NB4 (cell line): ENCODE results near the gene CDK5.

Experiments used
- DNase-seq: peaks from one replicate; pipeline ENCODE4 v3.0.0; 2010; ENCODE audit warnings: low read depth
- H3K4me3 ChIP-seq: one replicate; pipeline ENCODE4 v1.5.1; 2011; ENCODE audit warnings: mild to moderate bottlenecking, low read depth, low read length, moderate library complexity
- CTCF ChIP-seq: IDR thresholded peaks from one replicate; pipeline ENCODE4 v1.5.1; 2012; ENCODE audit warnings: low read depth, low read length
- MAX ChIP-seq: IDR thresholded peaks from 2 replicates; pipeline ENCODE4 v1.6.1; 2011; ENCODE audit warnings: low read depth, low read length
- MYC ChIP-seq: IDR thresholded peaks from 2 replicates; pipeline ENCODE4 v1.6.1; 2011; ENCODE audit warnings: low read depth, low read length
- POLR2A ChIP-seq: IDR thresholded peaks from 2 replicates; pipeline ENCODE4 v1.6.1; 2011; ENCODE audit warnings: mild to moderate bottlenecking; ENCODE audit not compliant: insufficient read length; ENCODE audit errors: extremely low read depth

CDK5 gene

GRCh38 chr7:151060416-151061212, 2.9 kb upstream of the CDK5 start:
- peak; percentile 71 for DNase-seq
- TF ChIP-seq POLR2A, result no peak
- TF ChIP-seq CTCF, result no peak
- TF ChIP-seq MAX, result no peak
- TF ChIP-seq MYC, result no peak
- H3K4me3 ChIP-seq, result peak overlapping the region; percentile 69

- peak overlapping the region; percentile 69 for H3K4me3 ChIP-seq
Measured at GRCh38 chr7:151060113-151060415, 2.4 kb upstream of the CDK5 start.

GRCh38 chr7:151059367-151060112, 1.8 kb upstream of the CDK5 start, which contains the start of gene SLC4A2:
SLC4A2 (plus strand) TSS chr7:151059589; CDS start chr7:151061988, 2,399 bp downstream.
- H3K4me3 ChIP-seq, result peak within 1 kb of the TSS; percentile 89
- DNase-seq, result peak; percentile 81
- TF ChIP-seq MAX (0 out of 2 replicates have a peak, but pooled peaks have one; percentile 16), POLR2A (peak; percentile 55), MYC (no peak), CTCF (peak; percentile 57)

More at GRCh38 chr7:151060113-151060415, 2.4 kb upstream of the CDK5 start:
- no peak for TF ChIP-seq MAX
- no peak for TF ChIP-seq MYC
- TF ChIP-seq CTCF, result no peak
- TF ChIP-seq POLR2A, result no peak
- no peak for DNase-seq

- peak; percentile 48 for DNase-seq
Measured at GRCh38 chr7:151058781-151059366, 1.2 kb upstream of the CDK5 start.

More at GRCh38 chr7:151058781-151059366, 1.2 kb upstream of the CDK5 start:
- TF ChIP-seq POLR2A, result no peak
- TF ChIP-seq MAX, result no peak
- no peak for TF ChIP-seq CTCF
- no peak for TF ChIP-seq MYC
- H3K4me3 ChIP-seq, result peak overlapping the region; percentile 89
